ENCODE measurements around the gene PTPRD. TPM values are rescaled to one million over a fixed set of nuclear protein-coding genes. Genes with fewer than 3 reads are reported as not detected.

The PTPRD gene
- total and polyA plus RNA-seq, 2 donors (not counting 1 experiment from before 2014, with no cell fraction given), result not detected

DNA sequence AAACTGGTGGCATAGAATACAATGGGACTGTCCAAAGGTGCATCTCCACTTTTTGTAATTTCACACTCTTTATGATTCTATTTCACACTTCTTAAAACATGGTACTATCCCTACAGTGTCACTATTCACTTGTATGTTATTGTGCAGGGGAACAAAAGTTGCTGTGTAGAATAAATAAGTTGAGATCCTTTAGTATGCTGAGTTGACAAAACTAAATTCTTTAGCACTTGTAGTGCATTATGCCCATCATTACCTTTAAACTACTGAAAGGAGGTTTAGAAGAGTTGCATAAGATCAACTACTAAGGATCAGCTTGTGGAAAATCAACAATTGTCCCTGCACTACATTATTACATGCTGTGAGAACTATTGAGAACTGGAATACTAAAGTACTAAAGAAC, 1380.9 kb downstream of the PTPRD start:
- ATAC-seq (ENCODE audit: low read depth) (no peak), DNase-seq (no peak)
- no peak overlapping the region for H3K27ac Mint-ChIP-seq
- Histone ChIP-seq H3K79me2 (ENCODE audit: control insufficient read depth, insufficient read depth, low read length) (no peaks in the 10 kb centered on the region), H3K9me3 (ENCODE audit: control extremely low read depth in 1 of 3, control insufficient read depth in 2 of 3, insufficient read depth in 1 of 3, low read length in 2 of 3) (peaks cover 0 to 8% (median 0%) of the 10 kb centered on the region in 3 donors), H3K27me3 (replicated peaks in 1 of 4; ENCODE audit: control extremely low read depth in 1 of 4, control insufficient read depth in 3 of 4, insufficient read depth in 4 of 4, low read length in 3 of 4) (no peaks in the 10 kb centered on the region), H3K4me3 (ENCODE audit: control extremely low read depth in 1 of 5, extremely low read depth in 1 of 5, insufficient read depth in 1 of 5, low read depth in 2 of 5, low read length in 4 of 5) (no peak overlapping the region), H4K20me1 (ENCODE audit: control insufficient read depth, insufficient read depth, low read length, poor library complexity, severe bottlenecking) (no peaks in the 10 kb centered on the region), H3K27ac (ENCODE audit: low read length in 2 of 2) (no peak overlapping the region), H2AFZ (ENCODE audit: insufficient read depth, low read depth, low read length, poor library complexity, severe bottlenecking) (no peak overlapping the region), H3K4me2 (replicated peaks; ENCODE audit: low read depth, low read length, poor library complexity, severe bottlenecking) (no peak overlapping the region), H3K4me1 (ENCODE audit: control insufficient read depth in 2 of 2, insufficient read depth in 2 of 2, low read length in 2 of 2) (no peaks in the 10 kb centered on the region), H3K9ac (ENCODE audit: low read length) (no peak overlapping the region), H3K36me3 (replicated peaks in 1 of 2; ENCODE audit: control extremely low read depth in 1 of 2, control insufficient read depth in 1 of 2, extremely low read depth in 1 of 2, insufficient read depth in 2 of 2, low read length in 1 of 2) (no peaks in the 10 kb centered on the region)
- no peaks in the 10 kb centered on the region for H3K9me3 Mint-ChIP-seq (ENCODE audit: insufficient read depth)
- H3K4me1 Mint-ChIP-seq, result no peaks in the 10 kb centered on the region
- TF ChIP-seq, protein P1, sequence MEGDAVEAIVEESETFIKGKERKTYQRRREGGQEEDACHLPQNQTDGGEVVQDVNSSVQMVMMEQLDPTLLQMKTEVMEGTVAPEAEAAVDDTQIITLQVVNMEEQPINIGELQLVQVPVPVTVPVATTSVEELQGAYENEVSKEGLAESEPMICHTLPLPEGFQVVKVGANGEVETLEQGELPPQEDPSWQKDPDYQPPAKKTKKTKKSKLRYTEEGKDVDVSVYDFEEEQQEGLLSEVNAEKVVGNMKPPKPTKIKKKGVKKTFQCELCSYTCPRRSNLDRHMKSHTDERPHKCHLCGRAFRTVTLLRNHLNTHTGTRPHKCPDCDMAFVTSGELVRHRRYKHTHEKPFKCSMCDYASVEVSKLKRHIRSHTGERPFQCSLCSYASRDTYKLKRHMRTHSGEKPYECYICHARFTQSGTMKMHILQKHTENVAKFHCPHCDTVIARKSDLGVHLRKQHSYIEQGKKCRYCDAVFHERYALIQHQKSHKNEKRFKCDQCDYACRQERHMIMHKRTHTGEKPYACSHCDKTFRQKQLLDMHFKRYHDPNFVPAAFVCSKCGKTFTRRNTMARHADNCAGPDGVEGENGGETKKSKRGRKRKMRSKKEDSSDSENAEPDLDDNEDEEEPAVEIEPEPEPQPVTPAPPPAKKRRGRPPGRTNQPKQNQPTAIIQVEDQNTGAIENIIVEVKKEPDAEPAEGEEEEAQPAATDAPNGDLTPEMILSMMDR (IDR thresholded peaks at IDR 0.05), result no peak
- H3K4me3 Mint-ChIP-seq, result no peak overlapping the region
- CTCF ChIA-PET, result no interaction called here
- POLR2A ChIA-PET, result no interaction called here
- intact Hi-C loops (cut with micrococcal nuclease), result no loop called here
- H3K27me3 Mint-ChIP-seq, result no peaks in the 10 kb centered on the region

DNA sequence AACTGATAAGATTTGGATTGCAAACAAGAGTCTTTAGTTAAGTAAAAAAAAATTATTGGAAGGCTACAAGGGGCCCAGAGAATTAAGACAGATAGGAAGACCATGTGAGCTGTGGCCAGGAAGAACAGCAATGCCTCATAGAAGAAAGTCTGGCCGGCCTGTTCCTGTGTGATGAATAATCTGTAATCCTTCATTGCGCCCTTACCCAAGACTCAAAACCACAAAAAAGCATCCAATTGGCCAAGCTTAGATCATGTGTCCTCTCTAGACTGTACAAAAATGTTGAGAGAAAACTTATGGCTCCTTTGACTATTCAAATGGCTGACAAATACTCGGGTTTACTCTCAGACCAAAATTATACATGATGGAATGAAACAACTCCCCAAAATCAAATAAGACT, 1383.5 kb downstream of the PTPRD start:
- no peak for DNase-seq
- no peaks in the 10 kb centered on the region for H3K4me1 Mint-ChIP-seq
- Histone ChIP-seq H3K36me3 (replicated peaks in 1 of 2; ENCODE audit: control extremely low read depth in 1 of 2, control insufficient read depth in 1 of 2, extremely low read depth in 1 of 2, insufficient read depth in 2 of 2, low read length in 1 of 2) (no peaks in the 10 kb centered on the region), H3K4me3 (ENCODE audit: control extremely low read depth in 1 of 5, extremely low read depth in 1 of 5, insufficient read depth in 1 of 5, low read depth in 2 of 5, low read length in 4 of 5) (no peak overlapping the region), H3K79me2 (ENCODE audit: control insufficient read depth, insufficient read depth, low read length) (no peaks in the 10 kb centered on the region), H3K4me2 (replicated peaks; ENCODE audit: low read depth, low read length, poor library complexity, severe bottlenecking) (no peak overlapping the region), H3K4me1 (ENCODE audit: control insufficient read depth in 2 of 2, insufficient read depth in 2 of 2, low read length in 2 of 2) (no peaks in the 10 kb centered on the region), H3K9me3 (ENCODE audit: control extremely low read depth in 1 of 3, control insufficient read depth in 2 of 3, insufficient read depth in 1 of 3, low read length in 2 of 3) (peaks cover 0 to 8% (median 0%) of the 10 kb centered on the region in 3 donors), H3K9ac (ENCODE audit: low read length) (no peak overlapping the region), H3K27ac (ENCODE audit: low read length in 2 of 2) (no peak overlapping the region), H3K27me3 (replicated peaks in 1 of 4; ENCODE audit: control extremely low read depth in 1 of 4, control insufficient read depth in 3 of 4, insufficient read depth in 4 of 4, low read length in 3 of 4) (no peaks in the 10 kb centered on the region), H4K20me1 (ENCODE audit: control insufficient read depth, insufficient read depth, low read length, poor library complexity, severe bottlenecking) (no peaks in the 10 kb centered on the region), H2AFZ (ENCODE audit: insufficient read depth, low read depth, low read length, poor library complexity, severe bottlenecking) (no peak overlapping the region)
- POLR2A ChIA-PET, result no interaction called here
- WGBS (ENCODE audit: insufficient coverage), result 100% methylated on average over 2 of the region's 3 CpGs
- H3K9me3 Mint-ChIP-seq (ENCODE audit: insufficient read depth), result no peaks in the 10 kb centered on the region
- H3K27ac Mint-ChIP-seq, result no peak overlapping the region
- no peak overlapping the region for H3K4me3 Mint-ChIP-seq
- TF ChIP-seq, protein P1 (IDR thresholded peaks at IDR 0.05), result no peak
- TF ChIP-seq EZH2 (IDR thresholded peaks at IDR 0.05; ENCODE audit: borderline replicate concordance, insufficient read depth, low read depth, low read length, poor library complexity, severe bottlenecking), result no peak
- intact Hi-C loops (cut with micrococcal nuclease), result no loop called here
- no peak for ATAC-seq (ENCODE audit: low read depth)
- no peaks in the 10 kb centered on the region for H3K27me3 Mint-ChIP-seq
- CTCF ChIA-PET, result no interaction called here

All from B cell (primary cell).